Spleen (tissue), 11 donors: Measurements from ENCODE around the gene SEC23IP. TPM values are rescaled to one million over a fixed set of nuclear protein-coding genes. Genes with fewer than 3 reads are reported as not detected.

Source experiments
- DNase-seq: peaks from one replicate; pipeline ENCODE4 v3.0.0-alpha.2; 2020
- H3K27ac ChIP-seq, 8 donors: fragments of 200-600 bp; sonication (generic) in 7 of 8; 1 replicate in 4 of 8; 2 replicates in 4 of 8; pipeline versions ENCODE4 v1.5.0 to v1.8.0; 2016 to 2021; ENCODE audit warnings: inconsistent platforms in 4 of 8, mild to moderate bottlenecking in 4 of 8, moderate library complexity in 1 of 8
- H3K27me3 ChIP-seq, 7 donors: fragments of 200-600 bp; sonication (generic) in 6 of 7; replicated peaks in 1 of 7; 1 replicate in 4 of 7; 2 replicates in 3 of 7; pipeline versions ENCODE4 v1.5.0 to v1.8.0; 2016 to 2021; ENCODE audit warnings: inconsistent platforms in 3 of 7, mild to moderate bottlenecking in 1 of 7
- H3K36me3 ChIP-seq, 6 donors: fragments of 200-600 bp; sonication (generic) in 5 of 6; 1 replicate in 4 of 6; 2 replicates in 2 of 6; pipeline versions ENCODE4 v1.5.0 to v1.8.0; 2016 to 2021; ENCODE audit warnings: inconsistent platforms in 2 of 6
- H3K4me1 ChIP-seq, 6 donors: fragments of 200-600 bp; sonication (generic) in 5 of 6; 1 replicate in 3 of 6; 2 replicates in 3 of 6; pipeline versions ENCODE4 v1.5.0 to v1.8.0; 2016 to 2021; ENCODE audit warnings: inconsistent platforms in 3 of 6
- H3K4me3 ChIP-seq, 8 donors: fragments of 200-600 bp; sonication (generic) in 7 of 8; 1 replicate in 4 of 8; 2 replicates in 4 of 8; pipeline versions ENCODE4 v1.5.0 to v1.8.0; 2016 to 2021; ENCODE audit warnings: inconsistent platforms in 4 of 8, mild to moderate bottlenecking in 4 of 8, moderate library complexity in 2 of 8
- H3K9me3 ChIP-seq, 8 donors: fragments of 200-600 bp; sonication (generic) in 7 of 8; 1 replicate in 4 of 8; 2 replicates in 4 of 8; pipeline versions ENCODE4 v1.5.0 to v1.8.0; 2016 to 2021; ENCODE audit warnings: inconsistent platforms in 4 of 8
- CTCF ChIP-seq, 11 experiments: fragments of 200-600 bp in 7 of 11; fragments of 450-650 bp in 4 of 11; sonication (generic) in 4 of 11; IDR thresholded peaks in 8 of 11; conservative IDR thresholded peaks in 3 of 11; 1 replicate in 7 of 11; 2 replicates in 4 of 11; pipeline versions ENCODE4 v1.4.0 to v1.8.0; 2016 to 2021; ENCODE audit warnings: antibody characterized with exemption in 11 of 11, inconsistent platforms in 4 of 11, mild to moderate bottlenecking in 1 of 11
- POLR2A ChIP-seq, 3 donors: fragments of 450-650 bp; IDR thresholded peaks; one replicate each; pipeline ENCODE4 v1.5.1; 2017; ENCODE audit warnings: antibody characterized with exemption in 3 of 3, mild to moderate bottlenecking in 1 of 3
- POLR2AphosphoS5 ChIP-seq, 3 donors: sonication (generic); formaldehyde crosslinking; IDR thresholded peaks; one replicate each; pipeline ENCODE4 v1.5.1; 2017; ENCODE audit warnings: antibody characterized with exemption in 3 of 3
- WGBS, 5 donors: extraction: QIAGEN DNeasy Blood & Tissue Kit in 3 of 5; methylation state at CpG; one replicate each; pipeline versions ENCODE4 v1.1.5 to v1.1.7; 2013 to 2018; 5-methylcytosine and 5-hydroxymethylcytosine counted together
- intact Hi-C: fragments of 100-400 bp; cut with DNase I; formaldehyde crosslinking; loops from one replicate; pipeline ENCODE4 v1.15.0; 2023; ENCODE audit warnings: low total_unique reads
- polyA plus RNA-seq, 3 donors: library from polyadenylated mRNA; stranded (reverse); fragments of 200-250 nt; gene quantifications; one replicate each; pipeline ENCODE4 v1.2.1, GENCODE V29; 2013
- total RNA-seq, 7 donors: library from RNA; depleted of rRNA in 3 of 7; stranded (reverse); fragments of >200 nt in 3 of 7; fragmentation: NEBNext Ultra II Directional in 4 of 7; extraction: Animal tissue kit (Norgen Biotek cat#: 25700) in 4 of 7; gene quantifications; one replicate each; pipeline versions ENCODE4 v1.1.0 to v1.2.1, GENCODE V29; 2016 to 2021
- donor health status: healthy with polysubstance abuse.
- donor health status: DM: no; HTN: no; CAD: no; lungs with moderate emphysema.
- donor health status: DM: no; HTN: no; CAD: no.
- donor health status: Bipolar disorder and iron deficiency.
- donor health status: healthy.
- donor health status: DM: no; HTN: no; CAD: no.
- donor health status: DM: yes; HTN: yes; CAD: no.

The SEC23IP gene
- total and polyA plus RNA-seq, 10 donors = 6.8 to 59.9 (median 33.8) TPM

GRCh38 chr10:119896061-119896655, 3.6 kb downstream of the SEC23IP start:
- intact Hi-C loops = no loop called here
- TF ChIP-seq POLR2A (IDR thresholded peaks at IDR 0.05) (no peak), POLR2AphosphoS5 (IDR thresholded peaks at IDR 0.05) (no peak), CTCF (IDR thresholded peaks at IDR 0.05 in 8 of 11, conservative IDR thresholded peaks at IDR 0.05 in 3 of 11) (no peak)
- Histone ChIP-seq H3K4me3 (no peak overlapping the region), H3K9me3 (no peaks in the 10 kb centered on the region), H3K36me3 (peaks cover 0 to 51% (median 14%) of the 10 kb centered on the region in 6 donors), H3K4me1 (peaks cover 37 to 94% (median 66%) of the 10 kb centered on the region in 6 donors), H3K27ac (peak overlapping the region in 6 of 8 donors; percentile 4 to 33 (median 19)), H3K27me3 (no peaks in the 10 kb centered on the region)
- DNase-seq = no peak
- 28 to 52% (median 37%) methylated on average over 4 of the region's 4 CpGs for WGBS, 5 donors

- intact Hi-C loops = no loop called here
- H3K4me1 ChIP-seq = peaks cover 37 to 93% (median 64%) of the 10 kb centered on the region in 6 donors
- DNase-seq = no peak
- peak overlapping the region in 4 of 8 donors; percentile 2 to 33 (median 4) for H3K27ac ChIP-seq
- H3K4me3 ChIP-seq = no peak overlapping the region
- no peaks in the 10 kb centered on the region for H3K27me3 ChIP-seq
- H3K36me3 ChIP-seq = peaks cover 0 to 61% (median 21%) of the 10 kb centered on the region in 6 donors
- TF ChIP-seq POLR2AphosphoS5 (IDR thresholded peaks at IDR 0.05) (peak in 2 of 3 donors; percentile 11 to 28), CTCF (IDR thresholded peaks at IDR 0.05 in 8 of 11, conservative IDR thresholded peaks at IDR 0.05 in 3 of 11) (no peak), POLR2A (IDR thresholded peaks at IDR 0.05) (no peak)
- 79 to 87% (median 83%) methylated on average over 9 of the region's 9 CpGs for WGBS, 5 donors
- H3K9me3 ChIP-seq = no peaks in the 10 kb centered on the region
Observed at GRCh38 chr10:119896937-119897770, 4.6 kb downstream of the SEC23IP start.

GRCh38 chr10:119898577-119898976, 6.0 kb downstream of the SEC23IP start:
- WGBS, 5 donors = 94 to 97% (median 96%) methylated on average over 4 of the region's 4 CpGs
- no peak overlapping the region for H3K27ac ChIP-seq
- no peak for DNase-seq
- peaks cover 31 to 84% (median 57%) of the 10 kb centered on the region in 6 donors for H3K4me1 ChIP-seq
- H3K27me3 ChIP-seq = no peaks in the 10 kb centered on the region
- intact Hi-C loops = no loop called here
- TF ChIP-seq POLR2AphosphoS5 (IDR thresholded peaks at IDR 0.05) (no peak), CTCF (IDR thresholded peaks at IDR 0.05 in 8 of 11, conservative IDR thresholded peaks at IDR 0.05 in 3 of 11) (no peak), POLR2A (IDR thresholded peaks at IDR 0.05) (no peak)
- no peaks in the 10 kb centered on the region for H3K9me3 ChIP-seq
- peaks cover under 1 to 76% (median 33%) of the 10 kb centered on the region in 6 donors for H3K36me3 ChIP-seq
- no peak overlapping the region for H3K4me3 ChIP-seq
